Stimulated activated CD4-positive, alpha-beta T cell treated with anti-CD3 and anti-CD28 coated beads, TNF-alpha, amount 100 ng/mL, for 24 hours (primary cell): ENCODE measurements around the gene TLE6.
"Not testable (repeated sequence)": the region's sequence is repeated elsewhere in the genome, so short reads cannot be mapped to it uniquely, and the experiment has no call there.

Experiments
- DNase-seq, 3 experiments: peaks; one replicate each; pipeline ENCODE4 v3.0.0-alpha.2; 2020; ENCODE audit warnings: low read depth in 3 of 3

The TLE6 gene

DNA sequence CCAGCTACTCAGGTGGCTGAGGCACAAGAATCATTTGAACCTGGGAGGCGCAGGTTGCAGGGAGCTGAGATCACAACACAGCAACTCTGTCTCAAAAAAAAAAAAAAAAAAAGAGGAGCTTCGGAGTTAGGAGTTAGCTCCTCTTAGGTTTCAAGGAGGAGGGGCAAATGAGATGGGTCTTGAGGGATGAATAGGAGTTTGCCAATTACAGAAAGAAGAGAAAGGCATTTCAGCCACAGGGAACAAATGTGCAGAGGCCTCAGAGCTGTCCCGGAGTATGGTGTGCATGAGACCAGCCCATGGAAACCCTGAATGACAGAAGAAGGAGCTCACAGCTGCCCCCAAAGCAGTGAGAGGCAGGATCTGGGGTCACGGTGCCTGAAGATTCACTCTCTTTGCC is 27.2 kb downstream of the TLE6 start:
- no peak for DNase-seq

DNA sequence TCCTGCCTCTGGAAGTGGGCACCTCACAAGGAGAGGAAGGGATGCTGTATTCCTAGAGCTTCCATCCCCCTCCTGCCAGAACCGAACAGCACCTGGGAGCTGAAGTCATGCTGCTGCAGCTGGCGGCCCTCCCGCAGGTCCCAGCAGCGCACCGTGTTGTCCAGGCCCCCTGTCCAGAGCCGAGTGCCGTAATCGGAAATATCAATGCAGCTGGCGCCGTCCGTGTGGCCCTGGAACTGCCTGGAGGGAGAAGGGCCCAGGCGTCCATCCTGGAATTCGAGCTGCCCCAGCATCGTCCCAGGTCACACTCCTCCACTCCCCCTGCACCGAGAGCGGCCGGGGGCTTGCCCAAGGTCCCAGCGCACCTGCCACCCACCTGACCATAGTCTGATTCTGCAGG is 28.0 kb downstream of the TLE6 start:
- no peak for DNase-seq

- peak in 1 of 3 experiments; percentile 32 for DNase-seq
These were observed 28.9 kb downstream of the TLE6 start for GRCh38 chr19:3006075-3006767.

DNA sequence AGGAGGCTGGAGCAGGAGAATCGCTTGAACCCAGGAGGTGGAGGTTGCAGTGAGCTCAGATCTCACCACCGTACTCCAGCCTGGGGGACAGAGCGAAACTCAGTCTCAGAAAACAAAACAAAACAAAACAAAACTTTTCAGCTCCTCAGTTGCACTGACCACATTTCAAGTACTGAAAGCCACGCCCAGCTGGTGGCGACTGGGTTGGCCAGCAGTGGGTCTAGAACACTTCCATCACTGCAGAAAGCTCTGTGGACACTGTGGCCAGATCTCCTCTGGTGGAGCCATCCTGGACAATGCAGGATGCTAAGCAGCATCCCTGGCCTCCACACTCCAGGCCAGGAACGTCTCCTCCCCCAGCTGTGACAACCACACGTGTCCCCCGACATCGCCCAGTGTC is 30.6 kb downstream of the TLE6 start:
- DNase-seq: no peak

GRCh38 chr19:3008994-3009393 is 31.6 kb downstream of the TLE6 start:
- no peak for DNase-seq

GRCh38 chr19:3010871-3011270 is 33.5 kb downstream of the TLE6 start:
- DNase-seq: no peak

- DNase-seq: not testable (repeated sequence)
These were observed 34.7 kb downstream of the TLE6 start for GRCh38 chr19:3012059-3012458.

DNA sequence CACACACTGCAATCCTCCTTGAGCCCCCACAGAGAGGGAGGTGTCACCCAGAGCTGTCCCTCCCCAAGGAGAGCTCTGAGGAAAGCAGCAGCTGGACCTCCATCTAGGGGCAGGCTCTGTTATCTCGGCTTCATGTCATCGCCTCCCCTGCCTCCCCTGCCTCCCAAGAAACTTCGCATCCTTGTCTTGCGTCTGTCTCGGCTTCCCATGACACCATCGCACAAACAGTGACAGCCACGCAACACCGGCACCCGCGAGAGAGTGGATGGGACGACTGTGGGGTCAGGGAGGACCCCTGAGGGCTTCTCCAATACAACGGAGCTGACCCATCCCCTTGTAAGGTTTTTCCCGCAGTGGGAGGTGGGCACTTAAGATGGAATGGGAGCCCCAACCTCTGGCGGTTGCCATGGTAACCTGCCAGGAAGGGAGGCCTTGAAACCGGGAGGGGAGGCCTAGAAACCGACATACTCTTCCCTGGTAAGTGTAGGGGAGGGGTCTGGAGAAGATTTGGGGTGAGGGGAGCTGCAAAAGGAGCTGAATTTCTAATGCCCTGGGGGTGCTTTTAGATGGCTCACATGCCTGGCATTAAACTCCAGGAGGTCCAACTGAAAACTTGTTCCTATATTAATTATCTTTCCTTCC is 35.4 kb downstream of the TLE6 start:
- DNase-seq: no peak

DNA sequence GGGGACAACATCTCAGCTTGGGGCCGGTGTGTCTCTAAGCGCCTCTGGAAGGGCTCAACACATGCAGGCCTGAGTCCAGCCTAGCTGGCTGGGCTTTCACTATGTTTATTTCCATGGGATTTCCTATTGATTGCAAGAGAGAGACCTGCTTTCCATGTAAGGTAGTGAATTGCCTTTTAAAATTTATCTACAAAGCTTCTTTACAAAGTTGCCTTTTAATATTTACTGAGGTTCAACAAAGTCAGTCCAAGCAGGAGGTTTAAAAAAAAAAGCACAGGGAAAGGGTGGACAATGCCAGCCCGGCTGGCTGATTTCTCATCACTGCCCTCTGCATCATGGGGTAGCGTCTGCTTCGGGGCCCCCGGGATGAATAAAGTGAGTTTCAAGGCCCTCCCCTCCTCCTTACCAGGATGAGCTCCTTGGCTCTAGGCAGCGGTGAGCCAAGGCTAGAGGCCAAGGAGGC is 35.9 kb downstream of the TLE6 start:
- no peak for DNase-seq

GRCh38 chr19:3014135-3014534 is 36.8 kb downstream of the TLE6 start:
- DNase-seq: no peak

GRCh38 chr19:3015126-3016057 is 38.0 kb downstream of the TLE6 start:
- no peak for DNase-seq

DNA sequence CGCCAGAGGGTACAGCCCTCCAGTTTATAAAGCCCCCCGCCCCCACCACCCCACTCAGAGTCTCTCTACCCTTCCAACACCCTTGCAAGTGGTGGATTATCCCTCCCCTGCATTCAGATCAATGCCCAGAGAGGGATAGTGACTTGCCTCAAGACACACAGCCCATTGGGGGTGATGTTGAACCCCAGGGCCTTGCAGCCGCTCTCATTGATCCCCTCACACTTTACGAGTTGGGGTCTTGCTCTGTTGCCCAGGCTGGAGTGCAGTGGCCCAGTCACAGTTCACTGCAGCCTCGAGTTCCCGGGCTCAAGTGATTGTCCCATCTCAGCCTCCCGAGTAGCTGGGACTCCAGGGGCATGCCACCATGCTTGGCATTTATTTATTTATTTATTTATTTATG is 40.6 kb downstream of the TLE6 start:
- DNase-seq: no peak

- no peak for DNase-seq
These were observed 42.0 kb downstream of the TLE6 start for GRCh38 chr19:3019211-3019854.

DNA sequence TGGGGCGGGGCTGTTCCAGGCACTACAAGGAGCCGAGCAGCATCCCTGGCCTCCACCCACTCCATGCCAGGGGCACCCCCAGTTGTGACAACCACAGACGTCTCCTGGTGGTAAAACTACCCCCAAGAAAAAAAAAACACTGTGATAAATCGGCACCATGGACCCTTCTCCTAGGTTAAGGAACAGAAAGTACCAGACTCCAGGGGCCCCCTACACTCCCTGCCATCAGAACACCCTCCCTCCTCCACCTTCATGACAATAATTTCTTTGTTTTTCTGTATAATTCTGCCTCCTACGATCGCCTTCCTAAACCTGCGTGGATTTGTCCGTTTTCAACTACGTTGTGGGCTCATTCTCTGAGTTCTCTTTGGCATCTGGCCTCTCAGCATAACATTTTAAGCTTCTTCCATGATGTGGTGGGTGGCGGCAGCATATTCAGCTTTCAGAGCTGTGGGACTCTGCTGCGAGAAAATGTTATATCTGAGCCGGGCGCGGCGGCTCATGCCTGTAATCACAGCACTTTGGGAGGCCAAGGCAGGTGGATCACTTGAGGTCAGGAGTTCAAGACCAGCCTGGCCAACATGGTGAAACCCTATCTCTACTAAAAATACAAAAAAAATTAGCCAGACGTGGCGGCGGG is 43.1 kb downstream of the TLE6 start:
- no peak for DNase-seq

DNA sequence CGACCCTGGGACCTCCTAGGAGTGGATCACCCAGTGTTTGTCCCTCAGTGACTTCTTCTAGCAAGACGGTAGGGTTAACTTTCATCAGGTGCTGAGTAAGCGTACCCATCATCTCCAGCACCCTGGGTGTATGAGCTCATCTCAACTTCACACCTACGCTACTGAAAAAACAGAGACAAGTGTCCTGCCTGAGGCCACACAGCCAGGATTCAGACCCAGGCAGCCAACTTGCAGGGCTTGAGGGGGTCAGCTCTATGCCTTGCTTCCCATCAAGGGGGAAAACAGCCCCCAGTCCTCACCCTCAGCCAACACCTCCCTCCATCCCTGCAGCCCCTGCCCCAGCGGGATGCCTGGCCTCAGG is 47.1 kb downstream of the TLE6 start:
- DNase-seq: no peak

GRCh38 chr19:3024870-3025548 is 47.6 kb downstream of the TLE6 start:
- no peak for DNase-seq

- DNase-seq: no peak
These were observed 48.2 kb downstream of the TLE6 start for GRCh38 chr19:3025549-3025886.

DNA sequence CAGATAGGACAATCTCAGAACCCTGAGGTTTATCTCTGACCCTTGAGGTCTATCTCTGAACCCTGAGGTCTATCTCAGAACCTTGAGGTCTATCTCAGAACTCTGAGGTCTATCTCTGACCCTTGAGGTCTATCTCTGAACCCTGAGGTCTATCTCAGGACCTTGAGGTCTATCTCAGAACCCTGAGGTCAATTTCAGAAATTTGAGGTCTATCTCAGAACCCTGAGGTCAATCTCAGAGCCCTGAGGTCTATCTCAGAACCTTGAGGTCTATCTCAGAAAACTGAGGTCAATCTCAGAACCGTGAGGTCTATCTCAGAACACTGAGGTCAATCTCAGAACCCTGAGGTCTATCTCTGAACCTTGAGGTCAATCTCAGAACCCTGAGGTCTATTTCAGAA is 49.4 kb downstream of the TLE6 start:
- no peak for DNase-seq

GRCh38 chr19:3027292-3027691 is 49.9 kb downstream of the TLE6 start:
- no peak for DNase-seq

DNA sequence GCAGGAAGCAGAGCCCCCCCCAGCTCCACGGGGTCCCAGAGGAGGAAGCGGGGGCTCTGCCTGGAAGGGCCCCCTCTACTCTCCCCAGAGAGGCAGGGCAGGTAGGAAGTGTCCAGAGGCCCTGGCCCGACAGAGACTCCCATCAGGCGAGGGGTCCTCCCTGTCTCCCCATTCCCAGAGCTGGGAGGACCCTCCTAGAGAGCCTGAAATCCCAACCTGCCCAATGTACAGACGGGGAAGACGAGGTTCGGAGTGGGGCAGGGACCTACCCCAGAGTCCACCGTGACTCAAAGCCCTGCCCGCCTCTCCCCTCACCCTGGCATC is 50.6 kb downstream of the TLE6 start:
- no peak for DNase-seq

- DNase-seq: no peak
These were observed 51.1 kb downstream of the TLE6 start for GRCh38 chr19:3028305-3029064.
